Measurements from ENCODE around the gene FMO5.

The FMO5 gene

GRCh38 chr1:147185432-147185831 lies 39.7 kb downstream of the FMO5 start:
- TF ChIP-seq CTCF (IDR thresholded peaks at IDR 0.05; ENCODE audit: low read depth, low read length): no peak
- no peak overlapping the region for H3K4me3 ChIP-seq (replicated peaks in 1 of 2; ENCODE audit: low read depth in 2 of 2, low read length in 2 of 2)
- no peak for DNase-seq (ENCODE audit: low read depth in 2 of 2)

- H3K4me3 ChIP-seq (replicated peaks in 1 of 2; ENCODE audit: low read depth in 2 of 2, low read length in 2 of 2): peak overlapping the region in 1 of 2 donors; percentile 22
- no peak for TF ChIP-seq CTCF (IDR thresholded peaks at IDR 0.05; ENCODE audit: low read depth, low read length)
- DNase-seq (ENCODE audit: low read depth in 2 of 2): peak; percentile 49 to 65
Observed at GRCh38 chr1:147177611-147178380, 47.3 kb downstream of the FMO5 start.

- TF ChIP-seq CTCF (IDR thresholded peaks at IDR 0.05; ENCODE audit: low read depth, low read length): peak; percentile 61
- peak; percentile 97 to 98 for DNase-seq (ENCODE audit: low read depth in 2 of 2)
- peak within 1 kb of the TSS; percentile 92 to 95 for H3K4me3 ChIP-seq (replicated peaks in 1 of 2; ENCODE audit: low read depth in 2 of 2, low read length in 2 of 2)
Observed at GRCh38 chr1:147172168-147173016, 52.7 kb downstream of the FMO5 start, which contains the start of gene PRKAB2. Gene PRKAB2, minus strand, starts transcription at chr1:147172470. Its CDS starts 326 bp downstream, at chr1:147172144.

- peak in 1 of 2 donors; percentile 28 for DNase-seq (ENCODE audit: low read depth in 2 of 2)
- H3K4me3 ChIP-seq (replicated peaks in 1 of 2; ENCODE audit: low read depth in 2 of 2, low read length in 2 of 2): peak overlapping the region; percentile 92 to 95
- no peak for TF ChIP-seq CTCF (IDR thresholded peaks at IDR 0.05; ENCODE audit: low read depth, low read length)
Observed at GRCh38 chr1:147171399-147172167, 53.6 kb downstream of the FMO5 start.

GRCh38 chr1:147169840-147170674 lies 55.1 kb downstream of the FMO5 start:
- H3K4me3 ChIP-seq (replicated peaks in 1 of 2; ENCODE audit: low read depth in 2 of 2, low read length in 2 of 2): peak overlapping the region in 1 of 2 donors; percentile 95
- no peak for DNase-seq (ENCODE audit: low read depth in 2 of 2)

More at GRCh38 chr1:147169840-147170674, 55.1 kb downstream of the FMO5 start:
- no peak for TF ChIP-seq CTCF (IDR thresholded peaks at IDR 0.05; ENCODE audit: low read depth, low read length)
